Thyroid gland (tissue), 4 donors: ENCODE results near the gene PDIA4. TPM values are rescaled to one million over a fixed set of nuclear protein-coding genes. Genes with fewer than 3 reads are reported as not detected.
A peak's percentile ranks its signal among the peaks of the same experiment; 100 is the strongest.

Experiments used
- DNase-seq, 2 donors: peaks; one replicate each; pipeline ENCODE4 v3.0.0-alpha.2; 2019
- H3K27ac ChIP-seq, 3 donors: fragments of 200-600 bp; sonication (generic); 1 replicate in 2 of 3; 2 replicates in 1 of 3; pipeline ENCODE4 v1.5.1; 2016 to 2019; ENCODE audit warnings: mild to moderate bottlenecking in 1 of 3, moderate library complexity in 1 of 3
- H3K27me3 ChIP-seq: fragments of 200-600 bp; sonication (generic); one replicate; pipeline ENCODE4 v1.5.1; 2019
- H3K36me3 ChIP-seq, 2 donors: fragments of 200-600 bp; sonication (generic); one replicate each; pipeline ENCODE4 v1.5.1; 2016 to 2019
- H3K4me1 ChIP-seq, 2 donors: fragments of 200-600 bp; sonication (generic); one replicate each; pipeline ENCODE4 v1.5.1; 2017 to 2019
- H3K4me3 ChIP-seq, 3 donors: fragments of 200-600 bp; sonication (generic); replicated peaks in 1 of 3; 1 replicate in 2 of 3; 2 replicates in 1 of 3; pipeline ENCODE4 v1.5.1; 2016; ENCODE audit warnings: mild to moderate bottlenecking in 1 of 3
- H3K9me3 ChIP-seq: fragments of 200-600 bp; sonication (generic); one replicate; pipeline ENCODE4 v1.5.1; 2017
- POLR2A ChIP-seq, 2 donors: fragments of 450-650 bp; IDR thresholded peaks; one replicate each; pipeline ENCODE4 v1.6.1; 2017; ENCODE audit warnings: antibody characterized with exemption in 2 of 2, mild to moderate bottlenecking in 2 of 2, moderate library complexity in 1 of 2
- WGBS, 2 donors: methylation state at CpG; one replicate each; pipeline ENCODE4 v1.1.5; 2017; 5-methylcytosine and 5-hydroxymethylcytosine counted together
- intact Hi-C: fragments of 100-400 bp; cut with DNase I; formaldehyde crosslinking; loops from one replicate; pipeline ENCODE4 v1.15.1; 2023
- total RNA-seq, 4 donors: library from RNA; depleted of rRNA; stranded (reverse); fragments of >200 nt; gene quantifications; one replicate each; pipeline ENCODE4 v1.2.3, GENCODE V29; 2016
- TF ChIP-seq, protein P1 (sequence below), 6 experiments: fragments of 200-600 bp in 3 of 6; fragments of 450-650 bp in 3 of 6; sonication (generic) in 3 of 6; IDR thresholded peaks; one replicate each; pipeline ENCODE4 v1.5.1; 2016 to 2019; ENCODE audit warnings: antibody characterized with exemption in 6 of 6, mild to moderate bottlenecking in 2 of 6, inconsistent platforms in 1 of 6, moderate library complexity in 1 of 6

Gene PDIA4, protein sequence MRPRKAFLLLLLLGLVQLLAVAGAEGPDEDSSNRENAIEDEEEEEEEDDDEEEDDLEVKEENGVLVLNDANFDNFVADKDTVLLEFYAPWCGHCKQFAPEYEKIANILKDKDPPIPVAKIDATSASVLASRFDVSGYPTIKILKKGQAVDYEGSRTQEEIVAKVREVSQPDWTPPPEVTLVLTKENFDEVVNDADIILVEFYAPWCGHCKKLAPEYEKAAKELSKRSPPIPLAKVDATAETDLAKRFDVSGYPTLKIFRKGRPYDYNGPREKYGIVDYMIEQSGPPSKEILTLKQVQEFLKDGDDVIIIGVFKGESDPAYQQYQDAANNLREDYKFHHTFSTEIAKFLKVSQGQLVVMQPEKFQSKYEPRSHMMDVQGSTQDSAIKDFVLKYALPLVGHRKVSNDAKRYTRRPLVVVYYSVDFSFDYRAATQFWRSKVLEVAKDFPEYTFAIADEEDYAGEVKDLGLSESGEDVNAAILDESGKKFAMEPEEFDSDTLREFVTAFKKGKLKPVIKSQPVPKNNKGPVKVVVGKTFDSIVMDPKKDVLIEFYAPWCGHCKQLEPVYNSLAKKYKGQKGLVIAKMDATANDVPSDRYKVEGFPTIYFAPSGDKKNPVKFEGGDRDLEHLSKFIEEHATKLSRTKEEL
- 100 to 1,000 TPM; 172 to 749 (median 498) TPM for total RNA-seq

DNA sequence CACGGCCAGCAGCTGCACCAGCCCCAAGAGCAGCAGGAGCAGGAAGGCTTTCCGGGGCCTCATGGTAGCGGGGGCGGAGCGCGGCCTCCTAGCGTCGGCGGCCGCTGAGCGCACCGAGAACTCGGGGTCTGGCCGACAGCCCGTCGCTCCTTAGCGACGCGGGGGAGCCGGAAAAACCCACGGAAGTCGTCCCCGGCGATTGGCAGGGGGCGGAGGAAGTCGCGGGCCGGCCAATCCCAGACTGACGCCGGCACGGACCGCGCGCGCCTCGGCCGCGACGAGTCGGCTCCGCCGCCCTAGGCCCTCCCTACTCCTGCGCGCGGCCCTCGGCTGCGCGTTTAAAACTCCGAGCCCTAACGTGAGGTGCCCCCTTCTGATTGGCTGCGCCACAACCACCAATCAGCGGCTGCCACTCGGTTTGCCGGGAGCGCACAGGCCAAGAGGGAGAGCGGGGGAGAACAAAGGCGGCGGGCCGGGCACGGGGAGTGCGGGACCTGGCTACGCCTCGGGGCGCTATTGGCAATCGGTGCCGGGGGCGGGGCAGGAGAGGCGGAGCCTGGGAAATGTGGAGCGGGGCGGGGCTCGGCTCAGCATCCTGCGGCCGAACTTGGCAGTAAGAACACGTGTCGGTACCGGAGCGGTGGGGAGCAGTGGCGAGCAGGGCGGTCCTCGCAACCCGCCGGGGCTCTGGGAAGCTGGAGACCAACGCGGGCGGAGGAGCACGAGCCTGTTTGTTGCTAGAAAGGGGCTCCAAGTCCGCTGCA, at the start of gene PDIA4:
TSS of gene PDIA4 (minus strand) at position 160 of the 764 bp plus-strand sequence. CDS start at position 63, 97 bp downstream.
- intact Hi-C loops: no loop called here
- no peaks in the 10 kb centered on the region for H3K9me3 ChIP-seq
- H3K27me3 ChIP-seq: no peaks in the 10 kb centered on the region
- no peaks in the 10 kb centered on the region for H3K36me3 ChIP-seq
- peaks cover 15 to 26% of the 10 kb centered on the region in 2 donors for H3K4me1 ChIP-seq
- peak; percentile 100 for DNase-seq
- H3K27ac ChIP-seq: peak within 1 kb of the TSS; percentile 74 to 90 (median 74)
- 0% methylated on average over 11 to 26 of the region's 87 CpGs for WGBS, 2 donors
- H3K4me3 ChIP-seq: peak within 1 kb of the TSS; percentile 68 to 94 (median 89)
- TF ChIP-seq, protein P1, sequence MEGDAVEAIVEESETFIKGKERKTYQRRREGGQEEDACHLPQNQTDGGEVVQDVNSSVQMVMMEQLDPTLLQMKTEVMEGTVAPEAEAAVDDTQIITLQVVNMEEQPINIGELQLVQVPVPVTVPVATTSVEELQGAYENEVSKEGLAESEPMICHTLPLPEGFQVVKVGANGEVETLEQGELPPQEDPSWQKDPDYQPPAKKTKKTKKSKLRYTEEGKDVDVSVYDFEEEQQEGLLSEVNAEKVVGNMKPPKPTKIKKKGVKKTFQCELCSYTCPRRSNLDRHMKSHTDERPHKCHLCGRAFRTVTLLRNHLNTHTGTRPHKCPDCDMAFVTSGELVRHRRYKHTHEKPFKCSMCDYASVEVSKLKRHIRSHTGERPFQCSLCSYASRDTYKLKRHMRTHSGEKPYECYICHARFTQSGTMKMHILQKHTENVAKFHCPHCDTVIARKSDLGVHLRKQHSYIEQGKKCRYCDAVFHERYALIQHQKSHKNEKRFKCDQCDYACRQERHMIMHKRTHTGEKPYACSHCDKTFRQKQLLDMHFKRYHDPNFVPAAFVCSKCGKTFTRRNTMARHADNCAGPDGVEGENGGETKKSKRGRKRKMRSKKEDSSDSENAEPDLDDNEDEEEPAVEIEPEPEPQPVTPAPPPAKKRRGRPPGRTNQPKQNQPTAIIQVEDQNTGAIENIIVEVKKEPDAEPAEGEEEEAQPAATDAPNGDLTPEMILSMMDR (IDR thresholded peaks at IDR 0.05): peak in 2 of 6 experiments; percentile 17 to 38
- peak in 1 of 2 donors; percentile 93 for TF ChIP-seq POLR2A (IDR thresholded peaks at IDR 0.05)

DNA sequence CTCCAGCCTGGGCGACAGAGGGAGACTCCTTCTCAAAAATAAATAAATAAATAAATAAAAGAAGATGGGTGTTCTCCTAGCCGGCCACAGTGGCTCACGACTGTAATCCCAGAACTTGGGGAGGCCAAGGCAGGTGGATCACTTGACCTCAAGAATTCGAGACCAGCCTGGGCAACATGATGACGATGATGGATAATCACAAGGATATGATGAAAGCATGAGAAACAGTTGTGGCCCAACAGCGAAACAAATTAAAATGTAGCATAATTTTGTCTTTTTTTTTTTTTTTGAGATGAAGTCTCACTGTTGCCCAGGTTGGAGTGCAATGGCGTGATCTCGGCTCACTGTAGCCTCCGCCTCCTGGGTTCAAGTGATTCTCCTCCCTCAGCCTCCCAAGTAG, 49.3 kb upstream of the PDIA4 start:
- H3K4me1 ChIP-seq: no peaks in the 10 kb centered on the region
- no peak overlapping the region for H3K27ac ChIP-seq
- TF ChIP-seq, protein P1 (IDR thresholded peaks at IDR 0.05): no peak
- no peak for TF ChIP-seq POLR2A (IDR thresholded peaks at IDR 0.05)
- peaks cover 0 to 4% of the 10 kb centered on the region in 2 donors for H3K36me3 ChIP-seq
- intact Hi-C loops: no loop called here
- H3K4me3 ChIP-seq: no peak overlapping the region
- H3K27me3 ChIP-seq: no peaks in the 10 kb centered on the region
- no peak for DNase-seq
- H3K9me3 ChIP-seq: no peaks in the 10 kb centered on the region
- 87 to 88% methylated on average over 9 of the region's 9 CpGs for WGBS, 2 donors

DNA sequence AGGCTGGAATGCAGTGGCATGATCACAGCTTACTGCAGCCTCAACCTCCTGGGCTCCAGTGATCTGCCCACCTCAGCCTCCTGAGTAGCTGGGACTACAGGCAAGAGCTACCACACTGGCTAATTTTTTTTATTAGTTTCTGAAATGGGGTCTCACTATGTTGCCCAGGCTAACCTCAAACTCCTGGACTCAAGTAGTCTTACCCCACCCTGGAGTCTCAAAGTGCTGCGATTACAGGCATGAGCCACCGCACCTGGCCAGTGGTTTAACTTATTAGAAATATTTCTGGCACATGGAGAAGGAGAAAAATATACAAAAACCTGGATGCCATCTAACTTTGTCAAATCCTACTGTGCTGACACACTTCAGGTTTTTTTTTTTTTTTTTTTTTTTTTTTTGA, 47.0 kb upstream of the PDIA4 start:
- peaks cover 0 to 3% of the 10 kb centered on the region in 2 donors for H3K4me1 ChIP-seq
- H3K36me3 ChIP-seq: peaks cover 19 to 21% of the 10 kb centered on the region in 2 donors
- no peaks in the 10 kb centered on the region for H3K27me3 ChIP-seq
- intact Hi-C loops: no loop called here
- no peak overlapping the region for H3K4me3 ChIP-seq
- H3K9me3 ChIP-seq: no peaks in the 10 kb centered on the region
- no peak for DNase-seq
- no peak overlapping the region for H3K27ac ChIP-seq
- 96 to 100% methylated on average over 2 of the region's 2 CpGs for WGBS, 2 donors
- TF ChIP-seq, protein P1 (IDR thresholded peaks at IDR 0.05): no peak
- no peak for TF ChIP-seq POLR2A (IDR thresholded peaks at IDR 0.05)

DNA sequence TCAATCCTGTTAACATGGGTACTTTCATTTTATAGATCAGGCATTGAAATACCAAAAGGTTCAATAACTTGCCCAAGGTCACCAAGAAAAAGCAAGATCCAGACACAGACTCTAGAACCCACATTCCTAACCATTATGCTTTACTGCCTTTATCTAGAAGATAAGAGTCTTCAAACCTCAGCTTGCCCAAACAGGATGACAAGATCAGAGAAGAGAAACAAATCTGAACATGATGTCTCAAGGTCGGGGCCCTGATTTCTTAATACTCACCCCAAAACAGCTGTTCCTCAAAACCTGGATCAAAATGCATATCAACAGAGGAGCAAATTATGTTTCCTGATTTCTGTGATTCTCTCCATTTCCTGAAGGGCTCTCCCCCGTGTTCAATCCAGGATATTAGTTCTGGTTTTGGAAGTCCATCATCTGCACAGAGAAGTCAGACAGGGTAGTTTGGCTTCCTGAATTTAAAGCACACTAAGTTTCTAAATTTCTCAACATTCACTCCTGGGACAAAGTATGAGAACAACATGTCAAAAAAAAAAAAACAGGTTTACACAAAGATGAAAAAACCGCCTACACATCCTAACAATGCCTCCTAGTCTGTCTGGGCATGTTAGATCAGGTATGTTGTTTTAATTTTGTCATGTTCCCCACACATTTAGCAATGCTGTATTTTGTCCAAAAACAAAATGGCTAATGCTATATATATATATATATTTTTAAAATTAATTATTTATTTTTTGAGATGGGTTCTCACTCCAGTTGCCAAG, 46.0 kb upstream of the PDIA4 start:
- intact Hi-C loops: no loop called here
- Histone ChIP-seq H3K36me3 (peaks cover 19 to 24% of the 10 kb centered on the region in 2 donors), H3K4me3 (no peak overlapping the region), H3K9me3 (no peaks in the 10 kb centered on the region), H3K27ac (no peak overlapping the region), H3K4me1 (peaks cover 0 to 3% of the 10 kb centered on the region in 2 donors), H3K27me3 (no peaks in the 10 kb centered on the region)
- TF ChIP-seq POLR2A (IDR thresholded peaks at IDR 0.05): no peak
- TF ChIP-seq, protein P1 (IDR thresholded peaks at IDR 0.05): no peak
- no peak for DNase-seq
- 88 to 92% methylated on average over 3 of the region's 3 CpGs for WGBS, 2 donors
